Measurements from ENCODE around the gene SLC15A5. TPM values are rescaled to one million over a fixed set of nuclear protein-coding genes. Genes with fewer than 3 reads are reported as not detected.

The SLC15A5 gene
- total and polyA plus RNA-seq, 2 of the 4 experiments (the other 2 are of a cell fraction) = not detected

DNA sequence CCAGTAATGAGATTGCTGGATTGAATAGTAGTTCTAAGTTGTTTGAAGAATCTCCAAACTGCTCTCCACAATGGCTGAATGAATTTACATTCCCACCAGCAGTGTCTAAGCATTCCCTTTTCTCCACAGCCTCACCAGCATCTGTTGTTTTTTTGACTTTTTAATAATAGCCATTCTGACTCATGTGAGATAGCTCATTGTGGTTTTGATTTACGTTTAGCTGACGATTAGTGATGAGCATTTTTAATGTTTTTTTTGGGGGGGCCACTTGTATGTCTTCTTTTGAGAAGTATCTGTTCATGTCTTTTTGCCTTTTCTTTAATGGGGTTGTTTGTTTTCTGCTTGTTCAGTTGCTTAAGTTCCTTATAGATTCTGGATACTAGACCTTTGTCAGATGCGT lies 8.1 kb upstream of the SLC15A5 start:
- dilution Hi-C loops (cut with HindIII; ENCODE audit: low sequenced_read_pairs, unreplicated experiment) (no loop called here), in situ Hi-C loops (cut with MboI; ENCODE audit: low sequenced_read_pairs) (no loop called here), intact Hi-C loops (cut with micrococcal nuclease) (no loop called here)
- Histone ChIP-seq H3K4ac (ENCODE audit: low read depth, low read length) (no peak overlapping the region), H3K27me3 (ENCODE audit: control insufficient read depth, insufficient read depth, low read length) (no peaks in the 10 kb centered on the region), H2AK9ac (replicated peaks; ENCODE audit: low read depth, low read length, poor library complexity) (no peak overlapping the region), H4K5ac (ENCODE audit: low read depth, low read length) (no peak overlapping the region), H4K20me1 (ENCODE audit: insufficient read depth, low read length) (no peaks in the 10 kb centered on the region), H3K23ac (ENCODE audit: low read depth, low read length) (no peak overlapping the region), H2BK5ac (ENCODE audit: low read depth, low read length, poor library complexity, severe bottlenecking) (no peak overlapping the region), H3K9me3 (ENCODE audit: control insufficient read depth, insufficient read depth, low read length) (no peaks in the 10 kb centered on the region), H3K56ac (ENCODE audit: extremely low read depth, insufficient read depth, low read length) (no peak overlapping the region), H3K9ac (ENCODE audit: low read depth, low read length) (no peak overlapping the region), H3K4me2 (ENCODE audit: low read depth, low read length) (no peak overlapping the region), H3K9me1 (ENCODE audit: insufficient read depth, low read length) (no peaks in the 10 kb centered on the region), H2BK120ac (ENCODE audit: low read depth, low read length) (no peak overlapping the region), H3K36me3 (ENCODE audit: control insufficient read depth, insufficient read depth, low read length) (no peaks in the 10 kb centered on the region), H4K8ac (ENCODE audit: low read depth in 2 of 2, low read length in 2 of 2) (no peak overlapping the region), H2BK15ac (ENCODE audit: low read depth, low read length) (no peak overlapping the region), H2AK5ac (ENCODE audit: low read depth, low read length) (no peak overlapping the region), H4K91ac (ENCODE audit: insufficient read depth, low read depth, low read length) (no peak overlapping the region), H3K4me3 (ENCODE audit: insufficient read depth, low read depth, low read length) (no peak overlapping the region), H3K4me1 (ENCODE audit: control insufficient read depth, insufficient read depth, low read length) (no peaks in the 10 kb centered on the region), H2AFZ (replicated peaks; ENCODE audit: low read length, poor library complexity) (no peak overlapping the region), H2BK20ac (ENCODE audit: low read depth, low read length) (no peak overlapping the region), H3K79me1 (ENCODE audit: low read depth in 1 of 2, low read length in 2 of 2) (no peaks in the 10 kb centered on the region), H3K14ac (replicated peaks; ENCODE audit: low read depth, low read length) (no peak overlapping the region), H3K27ac (ENCODE audit: insufficient read depth, low read length) (no peak overlapping the region), H3K18ac (ENCODE audit: low read depth, low read length) (no peak overlapping the region)
- no TSS peak for BruUV-seq (replicated peaks)
- ATAC-seq (ENCODE audit: low read depth) (no peak), DNase-seq (no peak)
- POLR2A ChIA-PET (ENCODE audit: unreplicated experiment) = no interaction called here
- WGBS, 2 experiments (ENCODE audit: extremely low coverage in 2 of 2, insufficient read length in 1 of 2) = 59% methylated on average over 2 of the region's 3 CpGs; no CpG with 5 or more reads in 1 of the 2 experiments
- no peak for TF ChIP-seq RAD21 (IDR thresholded peaks at IDR 0.05; ENCODE audit: low read length)
- TF ChIP-seq MXI1 (IDR thresholded peaks at IDR 0.05; ENCODE audit: borderline replicate concordance, low read depth, low read length) = no peak
- CTCF ChIA-PET = no interaction called here

All from IMR-90 (cell line).